A549 (cell line): ENCODE data around the gene HLA-DMB. TPM values are rescaled to one million over a fixed set of nuclear protein-coding genes. Genes with fewer than 3 reads are reported as not detected.
A peak's percentile ranks its signal among the peaks of the same experiment; 100 is the strongest.

Experiments
- ATAC-seq, 2 experiments: fragments of 200-7000 bp in 1 of 2; fragments of >200 bp in 1 of 2; cut with Nextera tagmentation in 1 of 2; cut with Tn5 transposase in 1 of 2; 3 replicates each; pipeline versions ENCODE4 v1.8.0 to v1.9.1; 2018 to 2020; ENCODE audit warnings: mild to moderate bottlenecking in 1 of 2, moderate library complexity in 1 of 2
- CTCF ChIA-PET: fragments of 300-600 bp; sonication (Branson Sonifier 250); formaldehyde crosslinking; extraction: SDS; loops from one replicate; lab custom pipeline; 2021; ENCODE audit warnings: antibody characterized with exemption, inconsistent platforms; lab: Yijun Ruan, JAX
- POLR2A ChIA-PET: fragments of 350-600 bp; formaldehyde crosslinking; extraction: SDS; loops from one replicate; lab custom pipeline; 2021; ENCODE audit warnings: antibody characterized with exemption, inconsistent platforms; lab: Yijun Ruan, JAX
- DNase-seq, 2 experiments: peaks; one replicate each; pipeline versions ENCODE4 v3.0.0 to v3.0.0-alpha.2; 2011 to 2016; ENCODE audit warnings: low read depth in 1 of 2, low spot score in 1 of 2
- FAIRE-seq: peaks from 2 replicates; lab custom pipeline; 2011; peaks lifted over from hg19 to GRCh38; lab: Jason Lieb, UNC
- H3K27ac ChIP-seq, 2 experiments: fragments of >200 bp; sonication (Bioruptor Twin); formaldehyde crosslinking; 3 replicates each; pipeline ENCODE4 v1.5.1; 2016 to 2017
- H3K4me1 ChIP-seq: fragments of >200 bp; sonication (Bioruptor Twin); formaldehyde crosslinking; 3 replicates; pipeline ENCODE4 v1.6.1; 2016
- H3K4me2 ChIP-seq: fragments of >200 bp; sonication (Bioruptor Twin); formaldehyde crosslinking; 3 replicates; pipeline ENCODE4 v1.6.1; 2016
- H3K4me3 ChIP-seq: fragments of >200 bp; sonication (Bioruptor Twin); formaldehyde crosslinking; 3 replicates; pipeline ENCODE4 v1.5.1; 2016
- H3K9me3 ChIP-seq: fragments of >200 bp; sonication (Bioruptor Twin); formaldehyde crosslinking; 3 replicates; pipeline ENCODE4 v1.6.1; 2016
- BHLHE40 ChIP-seq: IDR thresholded peaks from 2 replicates; pipeline ENCODE4 v1.6.1; 2012; ENCODE audit warnings: low read depth, low read length, inconsistent platforms
- CHD4 ChIP-seq: fragments of 200-600 bp; sonication (generic); IDR thresholded peaks from 2 replicates; pipeline ENCODE4 v1.6.1; 2016; ENCODE audit warnings: antibody characterized with exemption, mild to moderate bottlenecking, borderline replicate concordance
- E2F6 ChIP-seq: IDR thresholded peaks from 2 replicates; pipeline ENCODE4 v1.6.1; 2012; ENCODE audit warnings: low read depth, borderline replicate concordance
- EHMT2 ChIP-seq: fragments of 200-600 bp; sonication (generic); IDR thresholded peaks from 2 replicates; pipeline ENCODE4 v1.6.1; 2016; ENCODE audit warnings: antibody characterized with exemption, low read depth, mild to moderate bottlenecking, moderate library complexity
- EP300 ChIP-seq, 2 experiments: fragments of >200 bp; sonication (Bioruptor Twin); formaldehyde crosslinking; IDR thresholded peaks; 2 replicates in 1 of 2; 3 replicates in 1 of 2; pipeline ENCODE4 v1.6.1; 2016 to 2017
- FOXS1 ChIP-seq: fragments of 250-450 bp; sonication (Bioruptor Pico); IDR thresholded peaks from 2 replicates; pipeline ENCODE4 v1.5.0; 2020; ENCODE audit warnings: mild to moderate bottlenecking, moderate library complexity
- GATA3 ChIP-seq: IDR thresholded peaks from 2 replicates; pipeline ENCODE4 v1.6.1; 2012; ENCODE audit warnings: borderline replicate concordance
- HES2 ChIP-seq: fragments of >200 bp; sonication (Bioruptor Twin); formaldehyde crosslinking; IDR thresholded peaks from 2 replicates; pipeline ENCODE4 v1.6.1; 2016
- HEYL ChIP-seq: fragments of 250-450 bp; sonication (Bioruptor Pico); IDR thresholded peaks from 2 replicates; pipeline ENCODE4 v1.8.0; 2021; ENCODE audit warnings: mild to moderate bottlenecking, moderate library complexity
- HMGXB4 ChIP-seq: fragments of 250-450 bp; sonication (Bioruptor Pico); IDR thresholded peaks from 2 replicates; pipeline ENCODE4 v1.5.0; 2021; ENCODE audit warnings: mild to moderate bottlenecking, moderate library complexity, borderline replicate concordance
- JUN ChIP-seq, 2 experiments: fragments of >200 bp; sonication (Bioruptor Twin); formaldehyde crosslinking; IDR thresholded peaks; 2 replicates in 1 of 2; 3 replicates in 1 of 2; pipeline ENCODE4 v1.6.1; 2016 to 2017
- JUNB ChIP-seq: fragments of >200 bp; sonication (Bioruptor Twin); formaldehyde crosslinking; IDR thresholded peaks from 2 replicates; pipeline ENCODE4 v1.6.1; 2016
- KDM1A ChIP-seq: fragments of 200-600 bp; sonication (generic); IDR thresholded peaks from 2 replicates; pipeline ENCODE4 v1.6.1; 2016; ENCODE audit warnings: low read depth, mild to moderate bottlenecking
- MYC ChIP-seq: IDR thresholded peaks from 2 replicates; pipeline ENCODE4 v1.6.1; 2012; ENCODE audit warnings: mild to moderate bottlenecking, inconsistent platforms, low read length, improper control_type of control experiment, borderline replicate concordance
- PBX3 ChIP-seq: IDR thresholded peaks from 2 replicates; pipeline ENCODE4 v1.6.1; 2012
- PHF8 ChIP-seq: fragments of 200-600 bp; sonication (generic); IDR thresholded peaks from 2 replicates; pipeline ENCODE4 v1.6.1; 2016; ENCODE audit warnings: low read depth, mild to moderate bottlenecking, antibody characterized with exemption, moderate library complexity, borderline replicate concordance
- RAD21 ChIP-seq, 2 experiments: fragments of >200 bp in 1 of 2; sonication (Bioruptor Twin) in 1 of 2; formaldehyde crosslinking in 1 of 2; IDR thresholded peaks in 1 of 2; conservative IDR thresholded peaks in 1 of 2; 2 replicates in 1 of 2; 3 replicates in 1 of 2; pipeline ENCODE4 v1.6.1; 2012 to 2018; ENCODE audit warnings: inconsistent platforms in 1 of 2
- RCOR1 ChIP-seq: fragments of 150-350 bp; IDR thresholded peaks from 2 replicates; pipeline ENCODE4 v1.6.1; 2014; ENCODE audit warnings: antibody characterized with exemption, low read length, low read depth
- REST ChIP-seq: fragments of 200-600 bp; sonication (generic); IDR thresholded peaks from 2 replicates; pipeline ENCODE4 v1.6.1; 2016; ENCODE audit warnings: antibody characterized with exemption, mild to moderate bottlenecking, moderate library complexity
- RFX5 ChIP-seq: fragments of 450-650 bp; IDR thresholded peaks from 2 replicates; pipeline ENCODE4 v1.7.1; 2014; ENCODE audit warnings: antibody characterized with exemption, mild to moderate bottlenecking, moderate library complexity
- RNF2 ChIP-seq: fragments of 200-600 bp; sonication (generic); IDR thresholded peaks from 2 replicates; pipeline ENCODE4 v1.6.1; 2016; ENCODE audit warnings: low read depth, mild to moderate bottlenecking, antibody characterized with exemption, moderate library complexity, borderline replicate concordance
- ZFP36 ChIP-seq: fragments of 450-650 bp; IDR thresholded peaks from 2 replicates; pipeline ENCODE4 v1.6.1; 2014; ENCODE audit warnings: borderline replicate concordance; ENCODE audit not compliant: partially characterized antibody
- ZSCAN20 ChIP-seq: fragments of 250-450 bp; sonication (Bioruptor Pico); IDR thresholded peaks from 2 replicates; pipeline ENCODE4 v1.8.0; 2022; ENCODE audit warnings: mild to moderate bottlenecking, moderate library complexity
- WGBS: methylation state at CpG from one replicate; pipeline ENCODE4 v1.1.6; 2017; ENCODE audit errors: missing lambda C conversion rate; 5-methylcytosine and 5-hydroxymethylcytosine counted together
- polyA plus RNA-seq, 4 experiments: library from polyadenylated mRNA; depleted of rRNA in 3 of 4; stranded (reverse); fragments of >200 nt; fragmentation: RNase III in 1 of 4; extraction: RNeasy Plus Mini Kit Qiagen cat#74134 plus additional on column Dnase treatment in 1 of 4; gene quantifications; 2 replicates in 3 of 4; 3 replicates in 1 of 4; pipeline ENCODE4 v1.2.3, GENCODE V29; 2011 to 2017

Gene HLA-DMB
- polyA plus RNA-seq, 2 of the 4 experiments (the other 2 are of a cell fraction) = 3.7 to 14.3 TPM

GRCh38 chr6:32975886-32976285 lies 35.1 kb upstream of the HLA-DMB start (continued):
- no peak for TF ChIP-seq PBX3

- DNase-seq (no peak), FAIRE-seq (no peak), ATAC-seq (no peak)
- H3K4me1 ChIP-seq = peaks cover 39% of the 10 kb centered on the region
- TF ChIP-seq BHLHE40 (no peak), JUNB (no peak), RNF2 (no peak), RFX5 (no peak), JUN (IDR thresholded peaks at IDR 0.05) (peak in 1 of 2 experiments; percentile 31; a peak in 1 of 5 replicates)
- H3K4me2 ChIP-seq = peak overlapping the region; percentile 83
- no peaks in the 10 kb centered on the region for H3K9me3 ChIP-seq
- peak overlapping the region; percentile 72 for H3K4me3 ChIP-seq
- ChIA-PET POLR2A (interaction anchor here (0.7 to 4.5 kb wide), 4 partner anchors 10 to 85 kb away, joined by 3 to 47 read pairs (median 6); partner anchors contain the start of gene HLA-DMA), CTCF (interaction anchor here (1.0 to 4.8 kb wide), 6 partner anchors 8 to 136 kb away, joined by 3 to 52 read pairs (median 4); partner anchors contain the start of genes HLA-DMA and TAP2)
- 3% methylated on average over 14 of the region's 14 CpGs for WGBS
- H3K27ac ChIP-seq = peak overlapping the region in 1 of 2 experiments; percentile 93; a peak in 2 of 6 replicates
These were observed 33.9 kb upstream of the HLA-DMB start for GRCh38 chr6:32974541-32975308.

- WGBS = 0% methylated on average over 4 of the region's 4 CpGs
- CTCF ChIA-PET = interaction anchor here (1.0 to 4.8 kb wide), 4 partner anchors 11 to 136 kb away, joined by 3 to 52 read pairs (median 4); partner anchors contain the start of genes HLA-DMA and TAP2
- Histone ChIP-seq H3K4me3 (peak overlapping the region; percentile 72), H3K4me2 (peak overlapping the region; percentile 83), H3K4me1 (peaks cover 36% of the 10 kb centered on the region), H3K9me3 (no peaks in the 10 kb centered on the region), H3K27ac (peak overlapping the region; percentile 75 to 93; a peak in 5 of 6 replicates)
- DNase-seq = peak; percentile 48
- POLR2A ChIA-PET = interaction anchor here (0.7 to 4.5 kb wide), 4 partner anchors 10 to 84 kb away, joined by 3 to 47 read pairs (median 6); partner anchors contain the start of gene HLA-DMA
- no peak for TF ChIP-seq MYC
- no peak for TF ChIP-seq HMGXB4
- TF ChIP-seq HES2 = no peak
- TF ChIP-seq ZFP36 = no peak
- TF ChIP-seq CHD4 = no peak
- no peak for TF ChIP-seq RAD21 (conservative IDR thresholded peaks at IDR 0.05 in 1 of 2, IDR thresholded peaks at IDR 0.05 in 1 of 2)
- no peak for TF ChIP-seq PHF8
- TF ChIP-seq RCOR1 = no peak
- no peak for TF ChIP-seq GATA3
- TF ChIP-seq FOXS1 (CRISPR knock-in tag) = no peak
- no peak for TF ChIP-seq ZSCAN20
- no peak for TF ChIP-seq REST
- no peak for TF ChIP-seq EP300 (IDR thresholded peaks at IDR 0.05)
- TF ChIP-seq E2F6 = no peak
- TF ChIP-seq EHMT2 = no peak
- TF ChIP-seq KDM1A = no peak
- no peak for TF ChIP-seq HEYL (CRISPR knock-in tag)
- FAIRE-seq = no peak
- no peak for ATAC-seq
These were observed 33.1 kb upstream of the HLA-DMB start for GRCh38 chr6:32974016-32974333.
